ENCODE measurements around the gene GRIN1. TPM values are rescaled to one million over a fixed set of nuclear protein-coding genes. Genes with fewer than 3 reads are reported as not detected.

GRIN1 gene
- total RNA-seq, 1 donor from 2014 or later = 0.17 TPM

DNA sequence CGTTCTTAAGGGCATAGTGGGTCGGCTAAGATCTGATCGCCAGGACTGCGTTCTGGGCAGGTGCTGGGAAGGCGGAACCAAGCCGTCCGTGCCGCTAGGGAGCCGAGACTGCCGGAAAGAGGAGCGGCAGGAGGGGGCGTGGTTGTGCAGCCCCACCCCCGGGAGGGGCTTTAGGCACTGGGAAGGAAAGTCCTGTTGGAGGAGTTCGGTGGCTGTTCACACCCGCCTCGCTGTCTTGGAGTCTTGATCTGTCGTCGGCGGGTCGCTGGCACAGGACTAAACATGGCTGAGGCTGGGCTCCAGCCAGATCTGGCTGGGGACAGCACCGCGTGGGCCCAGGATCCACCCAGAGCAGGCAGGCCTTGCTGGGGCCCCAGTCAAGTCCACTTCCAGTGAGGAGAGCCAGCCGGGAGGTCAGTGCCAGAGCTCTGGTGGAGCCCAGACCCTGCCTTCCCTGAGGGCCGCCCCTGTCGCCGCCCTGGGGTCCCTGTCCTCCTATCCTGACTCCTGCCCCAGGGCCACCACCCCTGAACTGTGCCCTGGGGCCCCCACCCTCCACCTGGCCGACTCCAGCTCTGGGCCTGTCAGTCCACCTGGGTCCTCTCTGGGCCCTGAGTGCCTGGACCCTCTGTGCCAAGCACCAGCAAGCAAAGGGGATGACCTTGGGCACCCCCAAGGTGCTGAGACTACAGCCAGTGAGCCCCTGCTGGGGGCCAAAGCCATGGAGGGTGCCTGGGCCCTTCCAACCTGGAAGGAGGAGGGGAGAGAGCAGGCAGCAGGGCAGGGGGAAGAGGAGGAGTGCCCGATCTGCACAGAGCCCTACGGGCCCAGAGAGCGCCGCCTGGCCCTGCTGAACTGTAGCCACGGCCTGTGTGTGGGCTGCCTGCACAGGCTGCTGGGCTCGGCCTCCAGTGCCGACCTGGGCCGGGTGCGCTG lies 78.6 kb downstream of the GRIN1 start:
- DNase-seq = no peak

- no peak for DNase-seq
Measured at GRCh38 chr9:137218212-137218753, 79.3 kb downstream of the GRIN1 start.

Other genes starting within 250 kb of the GRIN1 start
- 255 and 270 TPM in 2 replicates for gene FBXW5, start 194.4 kb upstream of the GRIN1 start, total RNA-seq
- 1.7 TPM in 1 of 2 replicates, not detected in the other for gene C8G, start 193.9 kb upstream of the GRIN1 start, total RNA-seq
- not detected in 2 replicates for gene LCN12, start 186.9 kb upstream of the GRIN1 start, total RNA-seq
- 0.17 and 0.60 TPM in 2 replicates for gene PTGDS, start 161.7 kb upstream of the GRIN1 start, total RNA-seq
- gene LCNL1, start 156.2 kb upstream of the GRIN1 start, total RNA-seq = not detected in 2 replicates
- gene PAXX, start 146.7 kb upstream of the GRIN1 start, total RNA-seq = 13.5 and 17.9 TPM in 2 replicates
- 0.09 TPM in 1 of 2 replicates, not detected in the other for gene CLIC3, start 142.6 kb upstream of the GRIN1 start, total RNA-seq
- gene ABCA2, start 110.9 kb upstream of the GRIN1 start, total RNA-seq = 8.5 and 13.3 TPM in 2 replicates
- not detected in 2 replicates for gene FUT7, start 107.1 kb upstream of the GRIN1 start, total RNA-seq
- gene NPDC1, start 93.0 kb upstream of the GRIN1 start, total RNA-seq = 39.7 and 46.8 TPM in 2 replicates
- gene ENTPD2, start 85.1 kb upstream of the GRIN1 start, total RNA-seq = not detected in 2 replicates
- 6.0 and 36.3 TPM in 2 replicates for gene SAPCD2, start 68.6 kb upstream of the GRIN1 start, total RNA-seq
- gene UAP1L1, start 61.6 kb upstream of the GRIN1 start, total RNA-seq = 27.0 and 27.2 TPM in 2 replicates
- 73.1 and 76.6 TPM in 2 replicates for gene MAN1B1, start 52.2 kb upstream of the GRIN1 start, total RNA-seq
- gene DPP7, start 24.4 kb upstream of the GRIN1 start, total RNA-seq = 81.5 and 98.5 TPM in 2 replicates
- gene LRRC26, start 30.9 kb downstream of the GRIN1 start, total RNA-seq = not detected in 2 replicates
- not detected in 2 replicates for gene TMEM210, start 32.9 kb downstream of the GRIN1 start, total RNA-seq
- 23.1 and 33.6 TPM in 2 replicates for gene ANAPC2, start 49.4 kb downstream of the GRIN1 start, total RNA-seq
- 112 and 128 TPM in 2 replicates for gene SSNA1, start 49.5 kb downstream of the GRIN1 start, total RNA-seq
- gene TPRN, start 61.6 kb downstream of the GRIN1 start, total RNA-seq = 4.6 and 6.6 TPM in 2 replicates
- 31.1 TPM in 2 replicates for gene TMEM203, start 66.5 kb downstream of the GRIN1 start, total RNA-seq
- 3.4 and 5.8 TPM in 2 replicates for gene NDOR1, start 66.5 kb downstream of the GRIN1 start, total RNA-seq
- 0.14 TPM in 1 of 2 replicates, not detected in the other for gene RNF208, start 83.1 kb downstream of the GRIN1 start, total RNA-seq
- 0.17 and 0.37 TPM in 2 replicates for gene CYSRT1, start 86.0 kb downstream of the GRIN1 start, total RNA-seq
- gene RNF224, start 88.3 kb downstream of the GRIN1 start, total RNA-seq = not detected in 2 replicates
- gene SLC34A3, start 91.7 kb downstream of the GRIN1 start, total RNA-seq = not detected in 2 replicates
- 128 and 305 TPM in 2 replicates for gene TUBB4B, start 102.1 kb downstream of the GRIN1 start, total RNA-seq
- 0.34 TPM in 1 of 2 replicates, not detected in the other for gene STPG3, start 112.1 kb downstream of the GRIN1 start, total RNA-seq
- 55.3 and 83.7 TPM in 2 replicates for gene NELFB, start 116.2 kb downstream of the GRIN1 start, total RNA-seq
- 29.8 and 46.0 TPM in 2 replicates for gene TOR4A, start 138.6 kb downstream of the GRIN1 start, total RNA-seq
- gene NRARP, start 163.1 kb downstream of the GRIN1 start, total RNA-seq = 64.3 and 82.2 TPM in 2 replicates

All from dermis blood vessel endothelial cell (primary cell).